RPMI8226 (cell line): ENCODE results near the gene SYT9.
A peak's percentile ranks its signal among the peaks of the same experiment; 100 is the strongest.

ENCODE experiments used
- DNase-seq: peaks from one replicate; pipeline ENCODE4 v3.0.0-alpha.2; 2015

Gene SYT9

GRCh38 chr11:7435176-7435575, 183.5 kb downstream of the SYT9 start:
- no peak for DNase-seq

DNA sequence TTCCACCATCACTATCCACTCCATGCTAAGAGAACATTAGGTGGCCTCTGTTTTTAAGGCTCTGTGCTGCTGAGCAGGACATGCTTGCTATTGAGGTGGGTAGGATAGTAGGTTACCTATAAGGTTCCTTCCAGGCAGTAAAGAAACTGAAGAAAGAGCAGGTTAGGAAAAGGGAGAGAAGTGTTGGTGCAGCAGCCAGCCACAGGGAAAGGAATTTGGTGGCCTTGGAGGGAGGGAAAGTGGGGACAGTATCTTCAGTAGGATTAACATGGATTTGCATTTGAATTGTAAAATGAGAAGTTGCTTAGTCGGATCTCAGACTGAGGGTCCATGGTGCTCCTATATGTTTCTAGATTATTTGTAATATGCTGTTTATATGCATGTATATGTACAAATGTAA, 184.4 kb downstream of the SYT9 start:
- no peak for DNase-seq

DNA sequence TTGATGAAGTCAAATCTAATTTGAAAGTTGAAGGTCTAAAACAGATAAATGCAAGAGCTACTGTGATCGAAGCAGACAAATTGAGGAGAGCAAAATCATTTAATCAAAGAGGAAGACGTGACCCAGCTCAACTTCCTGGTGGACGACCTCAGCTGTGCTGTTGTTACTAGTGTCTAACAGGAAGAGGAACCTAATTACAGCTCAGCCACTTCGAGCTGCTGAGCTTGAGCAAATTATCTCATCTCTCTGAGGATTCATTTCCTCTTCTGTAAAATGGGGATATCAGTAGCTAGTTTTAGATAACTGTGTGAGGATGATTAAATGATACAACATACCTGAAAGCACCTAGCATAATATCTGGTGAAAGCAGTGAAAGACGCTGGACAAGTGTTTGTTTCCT, 185.0 kb downstream of the SYT9 start:
- DNase-seq = peak; percentile 46

DNA sequence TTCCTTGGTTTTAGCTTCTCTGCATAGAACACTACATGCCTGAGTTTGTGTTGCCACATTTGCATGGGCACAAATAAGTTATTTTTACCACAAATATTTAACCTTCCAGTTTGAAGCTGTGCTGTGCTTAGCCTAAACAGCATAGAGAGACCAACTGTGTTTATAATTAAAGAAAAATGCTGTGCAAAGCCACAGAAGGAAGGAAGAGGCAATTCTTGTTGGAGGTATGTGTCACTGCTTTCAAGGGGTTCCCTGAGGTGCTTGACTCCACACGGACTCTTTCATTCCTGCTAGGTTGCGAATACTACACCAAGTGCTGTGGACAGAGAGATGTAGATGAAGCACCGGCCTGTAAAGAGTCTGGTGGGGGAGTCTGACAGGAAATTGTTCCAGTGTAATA, 186.0 kb downstream of the SYT9 start:
- no peak for DNase-seq

GRCh38 chr11:7439746-7440320, 188.1 kb downstream of the SYT9 start:
- DNase-seq = no peak

DNA sequence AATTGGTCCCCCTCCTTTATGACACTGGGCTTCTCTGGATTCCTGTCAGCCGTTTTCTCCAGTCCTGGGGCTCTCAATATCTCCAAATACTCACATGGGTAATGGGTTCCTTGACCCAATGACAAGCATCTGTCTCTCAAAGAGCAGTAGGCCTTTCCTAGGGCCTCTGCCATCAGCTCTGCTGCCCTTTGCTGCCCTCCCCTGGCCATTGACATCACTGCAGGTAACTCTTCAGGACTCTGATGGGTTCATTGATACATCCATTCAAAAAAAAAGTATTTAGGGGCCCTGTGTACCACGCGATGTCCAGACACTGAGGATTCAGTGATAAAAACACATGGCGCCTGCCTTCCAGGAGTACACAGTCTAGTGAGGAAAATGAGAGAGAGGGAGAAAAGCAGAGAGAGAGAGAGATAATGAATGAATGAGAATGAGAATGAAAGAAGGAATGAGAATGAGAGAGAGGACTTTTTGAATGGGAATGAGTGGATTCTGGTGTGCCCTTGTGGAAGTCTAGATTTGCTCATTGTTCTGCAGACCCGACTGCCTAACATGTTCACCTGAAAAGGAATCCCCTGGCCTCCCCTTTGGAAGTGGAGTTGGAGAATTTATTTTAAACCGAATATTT, 191.0 kb downstream of the SYT9 start:
- DNase-seq = peak; percentile 61

- no peak for DNase-seq
Measured at GRCh38 chr11:7444091-7444981, 192.6 kb downstream of the SYT9 start.

DNA sequence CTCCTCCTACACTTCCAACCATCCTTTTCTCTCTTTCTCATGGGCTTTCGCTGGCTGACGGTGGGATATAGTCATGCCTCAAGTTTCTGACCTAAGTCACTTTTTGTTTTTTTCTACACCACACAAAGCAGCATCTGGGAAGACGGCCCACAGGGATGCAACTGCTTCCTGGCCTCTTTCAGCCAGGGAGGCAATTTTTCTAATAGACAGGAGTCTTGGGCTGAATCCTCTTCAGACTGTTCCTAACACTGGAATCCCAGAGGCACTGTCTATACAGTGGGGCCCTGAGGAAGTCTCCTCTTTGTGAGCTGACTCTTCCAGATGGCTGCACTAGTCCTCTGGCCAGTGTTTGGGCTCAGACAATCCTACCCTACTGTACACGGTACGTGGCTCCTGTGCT, 193.9 kb downstream of the SYT9 start:
- DNase-seq = no peak

- DNase-seq = no peak
Measured at GRCh38 chr11:7448201-7448600, 196.5 kb downstream of the SYT9 start.

- DNase-seq = no peak
Measured at GRCh38 chr11:7449211-7449840, 197.6 kb downstream of the SYT9 start.

DNA sequence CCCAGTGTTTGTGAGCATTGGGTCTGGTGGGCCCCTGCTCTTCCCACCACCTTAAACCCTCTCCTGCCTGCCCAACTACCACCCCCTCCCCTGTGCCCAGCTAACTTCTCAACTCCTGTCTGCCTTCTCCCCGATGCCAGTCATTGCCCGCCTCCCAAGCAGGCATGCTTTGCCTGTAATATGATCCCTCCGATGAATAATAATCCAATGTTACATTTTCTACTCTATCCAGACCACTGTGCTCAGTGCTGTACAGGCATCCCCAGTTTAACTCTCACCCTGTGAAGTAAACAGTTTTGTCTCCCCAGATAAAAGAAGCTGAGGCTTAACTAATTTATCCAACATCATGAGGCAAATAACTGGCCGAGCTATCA, 198.1 kb downstream of the SYT9 start:
- DNase-seq = no peak

DNA sequence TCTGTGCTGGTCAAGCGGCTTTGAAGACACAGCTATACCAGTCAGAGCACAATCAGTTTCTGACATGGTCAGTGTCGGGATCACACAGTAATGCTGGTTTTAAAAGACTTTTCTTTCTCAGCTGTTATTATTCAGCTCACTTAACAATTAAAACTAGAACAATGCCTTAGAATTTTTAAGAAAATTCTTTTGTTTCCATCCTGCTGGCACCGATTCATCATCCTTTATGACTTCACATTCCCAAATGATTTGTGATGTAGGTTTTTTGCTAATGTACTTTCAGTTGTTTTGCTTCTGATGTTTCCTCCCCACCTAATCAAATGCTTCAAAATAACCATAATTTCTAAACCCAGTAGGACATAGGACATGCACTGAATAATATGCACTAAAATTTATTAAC, 199.1 kb downstream of the SYT9 start:
- DNase-seq = no peak

GRCh38 chr11:7451520-7451919, 199.8 kb downstream of the SYT9 start:
- no peak for DNase-seq

DNA sequence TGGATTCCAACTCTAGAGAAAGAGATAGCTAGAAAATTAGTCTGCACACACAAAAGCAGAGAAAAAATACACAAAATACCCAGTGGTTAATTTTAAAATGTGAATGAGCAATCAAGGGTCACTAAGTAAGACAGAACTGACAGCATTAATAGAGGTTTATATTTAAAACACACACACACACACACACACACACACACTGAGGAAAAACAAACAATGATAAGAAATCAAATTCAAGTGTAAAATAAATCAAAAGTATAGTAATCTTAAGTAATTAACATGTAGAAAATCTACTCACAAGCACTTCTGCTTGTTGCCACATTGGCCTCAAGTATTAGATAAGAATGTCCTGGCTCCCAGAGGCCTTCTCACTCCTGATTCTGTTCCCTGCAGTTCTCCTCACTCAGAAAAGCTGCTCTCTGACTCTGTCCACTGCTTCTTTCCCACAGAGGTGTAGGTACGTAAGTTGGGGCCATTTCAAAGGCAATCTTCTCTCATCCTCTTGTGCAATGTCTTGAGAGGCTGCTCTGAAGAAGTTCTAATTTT, 200.3 kb downstream of the SYT9 start:
- DNase-seq = no peak

- DNase-seq = no peak
Measured at GRCh38 chr11:7454854-7455253, 203.2 kb downstream of the SYT9 start.

- no peak for DNase-seq
Measured at GRCh38 chr11:7457211-7457610, 205.5 kb downstream of the SYT9 start.

- no peak for DNase-seq
Measured at GRCh38 chr11:7462706-7463105, 211.0 kb downstream of the SYT9 start.

DNA sequence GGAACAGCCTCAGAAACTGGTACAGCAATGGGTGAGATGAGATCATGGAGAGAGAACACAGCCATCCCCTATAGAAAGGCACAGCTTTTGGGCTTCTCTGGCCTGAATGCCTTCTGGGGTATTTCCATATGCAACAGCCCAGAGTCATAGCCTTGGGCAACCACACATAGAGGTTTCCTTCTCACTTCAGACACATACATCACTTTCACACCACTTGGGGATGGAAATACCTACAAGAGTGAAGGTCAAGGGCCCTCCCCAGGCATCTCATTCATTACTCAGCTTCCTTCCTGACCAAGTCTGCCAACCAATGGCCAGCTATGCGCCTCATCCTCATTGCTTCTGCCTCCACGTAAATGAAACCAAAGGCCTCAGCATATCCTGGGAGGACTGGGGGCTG, 215.9 kb downstream of the SYT9 start:
- no peak for DNase-seq

DNA sequence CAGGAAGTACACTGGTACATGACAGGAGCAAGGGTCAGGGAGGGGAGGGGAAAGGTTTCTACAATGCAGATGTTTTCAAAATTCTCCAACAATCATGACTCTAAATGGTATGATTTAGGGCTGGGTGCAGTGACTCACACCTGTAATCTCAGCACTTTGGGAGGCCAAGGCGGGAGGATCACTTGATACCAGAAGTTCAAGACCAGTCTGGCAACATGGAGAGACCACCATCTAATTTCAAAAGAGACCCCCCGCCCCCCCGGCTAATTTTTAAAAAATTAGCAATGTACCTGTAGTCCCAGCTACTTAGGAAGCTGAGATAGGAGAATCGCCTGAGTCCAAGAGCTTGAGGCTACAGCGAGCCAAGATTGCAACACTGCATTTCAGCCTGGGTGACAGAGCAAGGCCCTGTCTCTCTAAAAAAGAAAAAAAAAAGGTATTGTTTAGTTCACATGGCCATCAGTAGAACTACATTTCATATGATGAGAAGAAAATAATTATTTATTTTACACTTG, 217.7 kb downstream of the SYT9 start:
- no peak for DNase-seq

GRCh38 chr11:7471071-7471470, 219.4 kb downstream of the SYT9 start:
- DNase-seq = no peak

DNA sequence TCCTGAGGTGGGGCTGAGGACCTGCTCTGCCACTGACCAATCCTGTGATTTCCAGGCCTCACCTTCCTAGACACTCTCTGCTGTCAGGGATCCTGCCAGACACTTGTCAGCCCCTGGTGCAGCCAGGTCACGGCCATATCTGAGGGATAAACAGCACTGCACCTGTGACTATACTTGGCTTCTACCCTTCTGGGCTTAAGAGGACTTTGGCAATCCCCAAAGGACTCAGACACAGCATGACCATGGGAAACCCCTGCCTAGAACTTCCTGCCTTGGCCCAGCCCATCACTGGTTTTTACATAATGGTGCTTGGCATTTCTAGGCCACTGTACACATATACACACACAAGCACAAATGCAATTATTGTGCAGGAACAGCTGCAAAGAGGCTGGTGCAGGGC, 222.0 kb downstream of the SYT9 start:
- no peak for DNase-seq

- no peak for DNase-seq
Measured at GRCh38 chr11:7480113-7480512, 228.4 kb downstream of the SYT9 start.

DNA sequence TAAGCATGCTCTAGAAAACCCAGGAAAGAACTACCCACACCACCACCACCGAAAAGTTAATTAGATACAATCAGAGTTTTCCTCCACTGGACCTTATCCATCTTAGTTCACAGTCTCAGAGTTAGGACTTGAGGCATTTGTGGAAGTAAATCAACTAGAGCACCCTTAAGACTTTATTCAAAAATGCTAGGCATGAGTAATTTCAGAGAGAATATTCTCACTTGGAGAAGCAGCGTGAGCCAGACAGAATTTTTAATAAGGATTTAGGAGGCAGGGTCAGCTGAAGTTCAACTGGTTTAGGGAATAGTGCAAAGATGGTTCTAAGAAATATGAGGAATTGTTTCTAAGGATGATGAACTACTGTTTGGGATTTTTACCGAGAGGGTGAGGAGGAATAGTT, 232.4 kb downstream of the SYT9 start:
- DNase-seq = no peak
